HG03135 (cell line): ENCODE data around the gene CRYBB3.
"Not testable (repeated sequence)": the region's sequence is repeated elsewhere in the genome, so short reads cannot be mapped to it uniquely, and the experiment has no call there.

Source experiments
- ATAC-seq: cut with Tn5 transposase; IDR thresholded peaks from one replicate; pipeline ENCODE4 v1.9.1; 2021; ENCODE audit warnings: mild to moderate bottlenecking, moderate library complexity; ENCODE audit not compliant: unreplicated experiment

Gene CRYBB3

DNA sequence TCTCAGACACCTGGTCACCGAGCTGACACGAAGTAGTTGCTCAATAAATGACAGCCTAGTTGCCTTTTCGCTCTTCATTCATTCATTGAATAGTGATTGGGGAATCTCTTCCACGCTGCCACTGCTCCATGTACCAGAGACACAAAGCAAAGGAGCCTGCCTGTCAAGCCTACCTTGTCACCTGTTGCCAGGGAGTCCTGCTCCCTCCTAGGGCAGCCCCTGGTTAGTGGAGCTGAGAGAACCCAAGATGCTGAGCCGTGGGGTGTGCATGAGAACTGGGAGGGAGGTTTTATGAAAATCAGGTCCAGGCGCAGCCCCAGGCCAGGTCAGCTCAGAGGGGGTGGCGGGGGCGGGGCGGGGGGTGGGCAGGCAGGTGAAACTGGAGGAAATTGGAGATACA is 38.4 kb downstream of the CRYBB3 start:
- ATAC-seq: not testable (repeated sequence)

DNA sequence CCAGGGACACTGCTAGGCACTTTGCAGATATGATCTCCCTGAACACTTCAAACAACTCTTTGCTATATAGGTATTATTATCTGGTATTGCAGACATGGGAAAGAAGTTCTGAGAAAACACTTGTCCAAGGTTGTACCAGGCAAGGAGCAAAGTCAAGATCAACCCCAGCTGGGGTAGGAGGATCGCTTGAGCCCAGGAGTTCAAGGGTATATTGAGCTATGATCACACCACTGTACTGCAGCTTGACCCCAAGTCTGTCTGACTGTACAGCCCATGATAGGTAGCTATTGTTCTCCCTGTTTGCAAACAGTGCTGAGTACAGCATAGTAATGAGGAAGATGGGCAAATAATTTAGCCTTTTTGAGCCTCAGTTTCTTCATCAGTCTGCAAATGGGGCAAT is 55.5 kb downstream of the CRYBB3 start:
- not testable (repeated sequence) for ATAC-seq
